ENCODE measurements around the gene TCOF1. TPM values are rescaled to one million over a fixed set of nuclear protein-coding genes. Genes with fewer than 3 reads are reported as not detected.

The TCOF1 gene
- total RNA-seq, 2 experiments from 2014 or later, result 40.4 to 43.2 TPM

DNA sequence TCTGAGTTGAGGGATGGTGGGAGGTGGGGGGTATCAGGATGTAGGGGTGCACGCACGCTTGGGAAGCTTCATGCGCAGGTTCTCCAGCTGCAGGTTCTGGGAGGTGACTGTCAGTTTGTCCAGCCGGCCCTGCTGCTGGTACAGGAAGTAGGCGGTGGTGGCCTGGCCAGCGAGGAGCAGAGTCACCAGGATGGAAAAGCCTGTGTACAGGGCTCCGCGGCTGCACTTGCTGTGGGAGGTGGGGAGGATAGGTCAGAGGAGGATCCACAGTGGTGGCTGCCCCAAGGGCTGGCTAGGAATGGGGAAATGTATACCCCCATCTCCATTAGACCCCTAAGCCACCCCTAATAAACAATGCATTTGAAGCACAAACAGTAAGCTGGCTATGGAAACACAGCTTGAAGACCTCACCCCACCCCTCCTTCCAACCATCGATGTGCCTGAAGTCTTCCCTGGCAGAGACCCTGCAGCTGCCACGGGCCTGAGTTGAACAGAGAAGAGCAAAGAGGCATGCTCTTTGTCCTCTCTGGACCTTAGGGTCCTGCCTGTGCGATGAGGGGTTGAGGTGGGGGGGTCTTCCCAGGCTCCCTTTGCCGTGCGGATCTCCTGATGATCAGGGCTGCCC, 49.7 kb downstream of the TCOF1 start:
- Histone ChIP-seq H3K36me3 (ENCODE audit: insufficient read depth, low read length) (peaks cover 56% of the 10 kb centered on the region), H3K27ac (ENCODE audit: low read depth in 1 of 2, low read length in 2 of 2) (no peak overlapping the region), H3K27me3 (ENCODE audit: control insufficient read depth in 1 of 2, insufficient read depth in 2 of 2, low read length in 2 of 2) (no peaks in the 10 kb centered on the region), H3K4me1 (ENCODE audit: insufficient read depth, low read length) (peaks cover 49% of the 10 kb centered on the region), H3K4me3 (ENCODE audit: low read length) (no peak overlapping the region), H3K9me3 (ENCODE audit: control insufficient read depth in 1 of 2, insufficient read depth in 1 of 2, low read length in 2 of 2) (no peaks in the 10 kb centered on the region)
- peaks cover 52% of the 10 kb centered on the region for H3K36me3 Mint-ChIP-seq (ENCODE audit: low read depth)
- ChIA-PET POLR2A (no interaction called here), CTCF (no interaction called here)
- no peaks in the 10 kb centered on the region for H3K9me3 Mint-ChIP-seq
- H3K27me3 Mint-ChIP-seq, result no peaks in the 10 kb centered on the region
- DNase-seq, result peak in 1 of 14 experiments; percentile 17
- TF ChIP-seq, protein P1, sequence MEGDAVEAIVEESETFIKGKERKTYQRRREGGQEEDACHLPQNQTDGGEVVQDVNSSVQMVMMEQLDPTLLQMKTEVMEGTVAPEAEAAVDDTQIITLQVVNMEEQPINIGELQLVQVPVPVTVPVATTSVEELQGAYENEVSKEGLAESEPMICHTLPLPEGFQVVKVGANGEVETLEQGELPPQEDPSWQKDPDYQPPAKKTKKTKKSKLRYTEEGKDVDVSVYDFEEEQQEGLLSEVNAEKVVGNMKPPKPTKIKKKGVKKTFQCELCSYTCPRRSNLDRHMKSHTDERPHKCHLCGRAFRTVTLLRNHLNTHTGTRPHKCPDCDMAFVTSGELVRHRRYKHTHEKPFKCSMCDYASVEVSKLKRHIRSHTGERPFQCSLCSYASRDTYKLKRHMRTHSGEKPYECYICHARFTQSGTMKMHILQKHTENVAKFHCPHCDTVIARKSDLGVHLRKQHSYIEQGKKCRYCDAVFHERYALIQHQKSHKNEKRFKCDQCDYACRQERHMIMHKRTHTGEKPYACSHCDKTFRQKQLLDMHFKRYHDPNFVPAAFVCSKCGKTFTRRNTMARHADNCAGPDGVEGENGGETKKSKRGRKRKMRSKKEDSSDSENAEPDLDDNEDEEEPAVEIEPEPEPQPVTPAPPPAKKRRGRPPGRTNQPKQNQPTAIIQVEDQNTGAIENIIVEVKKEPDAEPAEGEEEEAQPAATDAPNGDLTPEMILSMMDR (IDR thresholded peaks at IDR 0.05), result no peak
- H3K4me1 Mint-ChIP-seq (ENCODE audit: low read depth), result peaks cover 25% of the 10 kb centered on the region
- intact Hi-C loops (cut with DNase I, micrococcal nuclease), result no loop called here
- no peak overlapping the region for H3K4me3 Mint-ChIP-seq
- no peak for ATAC-seq (ENCODE audit: poor library complexity)
- no peak overlapping the region for H3K27ac Mint-ChIP-seq

DNA sequence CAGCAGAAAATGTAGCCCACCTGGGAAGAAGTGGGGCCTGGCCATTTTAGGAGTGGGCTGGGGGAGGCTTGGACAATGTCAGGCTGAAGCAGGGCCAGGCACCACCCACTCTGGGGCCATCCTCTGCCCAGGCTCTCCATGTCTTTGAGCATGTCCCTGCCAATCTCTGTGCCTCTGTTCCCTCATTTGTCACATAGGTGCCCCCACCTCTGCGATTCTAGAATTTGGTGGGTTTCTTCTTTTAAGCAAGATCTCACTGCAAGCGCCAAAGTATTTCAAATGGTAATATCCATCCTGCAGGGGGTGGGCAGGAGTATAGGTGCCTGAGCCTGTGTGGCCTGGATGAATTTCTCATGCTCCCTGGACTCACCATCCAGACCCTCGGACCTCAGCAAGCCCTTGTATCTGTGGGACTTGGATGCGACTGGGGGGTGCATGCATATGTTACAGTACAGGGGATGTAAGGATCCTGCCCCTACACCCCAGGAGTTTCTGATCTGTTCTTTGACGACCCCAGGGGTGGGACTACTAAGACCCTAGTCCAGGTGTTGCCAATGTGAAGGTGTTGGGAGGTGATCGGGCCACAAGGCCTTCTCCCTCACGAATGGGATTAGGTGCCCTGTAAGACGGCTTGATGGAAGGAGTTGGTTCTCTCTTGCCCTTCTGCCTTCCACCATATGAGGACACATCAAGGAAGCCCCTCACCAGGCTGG, 50.9 kb downstream of the TCOF1 start:
- intact Hi-C loops (cut with DNase I, micrococcal nuclease), result no loop called here
- ChIA-PET CTCF (no interaction called here), POLR2A (no interaction called here)
- Histone ChIP-seq H3K27me3 (ENCODE audit: control insufficient read depth in 1 of 2, insufficient read depth in 2 of 2, low read length in 2 of 2) (no peaks in the 10 kb centered on the region), H3K36me3 (ENCODE audit: insufficient read depth, low read length) (peaks cover 44% of the 10 kb centered on the region), H3K4me3 (ENCODE audit: low read length) (no peak overlapping the region), H3K9me3 (ENCODE audit: control insufficient read depth in 1 of 2, insufficient read depth in 1 of 2, low read length in 2 of 2) (no peaks in the 10 kb centered on the region), H3K4me1 (ENCODE audit: insufficient read depth, low read length) (peaks cover 59% of the 10 kb centered on the region), H3K27ac (ENCODE audit: low read depth in 1 of 2, low read length in 2 of 2) (no peak overlapping the region)
- Mint-ChIP-seq H3K36me3 (ENCODE audit: low read depth) (peaks cover 50% of the 10 kb centered on the region), H3K4me3 (no peak overlapping the region), H3K27ac (no peak overlapping the region), H3K4me1 (ENCODE audit: low read depth) (peaks cover 36% of the 10 kb centered on the region), H3K27me3 (no peaks in the 10 kb centered on the region), H3K9me3 (no peaks in the 10 kb centered on the region)
- TF ChIP-seq, protein P1 (IDR thresholded peaks at IDR 0.05), result no peak
- ATAC-seq (ENCODE audit: poor library complexity) (no peak), DNase-seq (peak in 1 of 14 experiments; percentile 19)

DNA sequence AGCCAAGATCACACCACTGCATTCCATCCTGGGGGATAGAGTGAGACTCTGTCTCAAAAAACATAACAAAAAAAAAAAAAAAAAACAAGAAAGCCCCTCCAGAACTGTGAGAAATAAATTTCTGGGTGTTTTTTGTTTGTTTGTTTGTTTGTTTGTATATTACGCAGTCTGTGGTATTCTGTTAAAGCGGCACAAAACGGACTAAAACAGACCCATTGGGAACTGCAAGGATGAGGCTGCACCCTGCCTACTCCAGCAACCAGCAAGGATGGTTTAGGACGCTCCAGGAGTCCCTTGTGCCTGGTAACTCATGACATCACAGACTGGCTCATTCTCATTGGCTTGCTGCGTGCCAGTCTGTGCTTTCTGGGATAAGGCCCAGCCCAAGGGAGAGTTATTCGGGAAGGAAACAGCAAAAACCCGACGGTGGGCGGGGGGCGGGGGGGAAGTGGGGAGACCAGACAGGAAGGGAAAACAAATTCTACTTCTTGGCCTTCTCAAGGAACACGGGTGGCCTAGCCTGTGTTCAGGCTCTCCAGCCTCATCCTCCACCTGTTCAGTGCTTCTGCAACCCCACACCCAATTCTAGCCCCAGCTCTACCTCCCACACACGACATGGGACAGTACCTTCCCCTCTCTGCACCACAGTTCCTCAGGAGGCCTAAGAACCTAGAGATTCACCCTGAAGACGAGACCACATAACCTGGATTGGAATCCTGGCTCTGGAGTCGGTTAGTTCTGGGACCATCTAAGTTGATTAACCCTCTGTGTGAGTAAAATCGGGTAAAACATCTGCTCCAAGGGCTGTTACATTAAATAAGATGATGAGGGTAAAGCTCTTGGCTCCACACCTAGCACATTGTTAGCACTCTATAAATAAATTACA, 52.4 kb downstream of the TCOF1 start:
- Mint-ChIP-seq H3K27ac (peak overlapping the region; percentile 98), H3K9me3 (no peaks in the 10 kb centered on the region), H3K27me3 (no peaks in the 10 kb centered on the region), H3K4me1 (ENCODE audit: low read depth) (peaks cover 40% of the 10 kb centered on the region), H3K4me3 (peak overlapping the region; percentile 99), H3K36me3 (ENCODE audit: low read depth) (peaks cover 42% of the 10 kb centered on the region)
- CTCF ChIA-PET, result interaction anchor here (0.7 to 4.3 kb wide), 4 partner anchors 11 to 46 kb away, joined by 3 to 27 read pairs (median 11); no protein-coding TSS in a partner anchor
- Histone ChIP-seq H3K9me3 (ENCODE audit: control insufficient read depth in 1 of 2, insufficient read depth in 1 of 2, low read length in 2 of 2) (no peaks in the 10 kb centered on the region), H3K27me3 (ENCODE audit: control insufficient read depth in 1 of 2, insufficient read depth in 2 of 2, low read length in 2 of 2) (no peaks in the 10 kb centered on the region), H3K4me3 (ENCODE audit: low read length) (peak overlapping the region; percentile 97), H3K4me1 (ENCODE audit: insufficient read depth, low read length) (peaks cover 65% of the 10 kb centered on the region), H3K27ac (ENCODE audit: low read depth in 1 of 2, low read length in 2 of 2) (peak overlapping the region; percentile 94 to 98), H3K36me3 (ENCODE audit: insufficient read depth, low read length) (peaks cover 32% of the 10 kb centered on the region)
- peak in 10 of 14 experiments; percentile 16 to 77 (median 38) for DNase-seq
- ATAC-seq (ENCODE audit: poor library complexity), result no peak
- intact Hi-C loops (cut with DNase I, micrococcal nuclease), result loop anchor here in 1 of 2 experiments (2.0 kb wide), 1 partner anchor 55 kb away; no protein-coding TSS in a partner anchor
- POLR2A ChIA-PET, result interaction anchor here (0.7 to 5.5 kb wide), 8 partner anchors 8 to 291 kb away, joined by 3 to 72 read pairs (median 4); partner anchors contain the start of genes RBM22, RPS14 and TCOF1
- TF ChIP-seq, protein P1 (IDR thresholded peaks at IDR 0.05), result no peak
